GM18526 (cell line): Measurements from ENCODE around the gene ME3.

Source experiments
- POLR2A ChIP-seq: IDR thresholded peaks from 3 replicates; pipeline ENCODE4 v1.6.1; 2011; ENCODE audit not compliant: insufficient read length; ENCODE audit errors: extremely low read depth

The ME3 gene

DNA sequence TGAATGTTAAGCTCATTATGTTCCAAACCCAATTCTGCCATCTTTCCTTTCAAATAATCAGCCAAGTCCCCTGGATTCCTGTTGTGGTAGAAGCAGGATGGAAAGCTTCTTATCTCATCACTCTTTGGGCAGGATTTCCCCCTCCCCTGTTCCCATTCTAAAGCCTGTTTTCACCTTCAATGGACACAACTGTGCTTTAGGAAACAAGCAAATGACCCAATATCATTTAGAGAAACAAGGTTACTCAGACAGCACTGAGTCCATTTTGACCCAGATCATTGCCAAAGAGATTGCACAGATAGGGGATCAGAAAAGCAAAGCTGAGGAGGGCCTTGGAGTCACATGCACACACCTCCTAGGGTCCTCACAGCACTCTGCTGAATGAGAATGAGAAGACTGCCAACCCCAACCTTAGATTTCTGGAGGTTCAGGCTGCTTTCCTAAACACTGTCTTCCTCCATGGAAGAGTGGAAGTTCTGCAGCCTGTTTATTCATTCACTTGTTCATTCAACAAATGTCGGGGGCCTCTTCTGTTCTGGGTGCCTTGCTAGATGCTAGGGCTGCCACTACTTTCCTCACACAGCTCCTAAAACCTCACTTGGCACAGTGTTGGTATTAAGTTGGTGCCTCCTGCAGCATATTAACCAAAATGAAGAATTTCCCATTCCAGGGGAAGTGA lies 95.3 kb downstream of the ME3 start:
- no peak for TF ChIP-seq POLR2A

DNA sequence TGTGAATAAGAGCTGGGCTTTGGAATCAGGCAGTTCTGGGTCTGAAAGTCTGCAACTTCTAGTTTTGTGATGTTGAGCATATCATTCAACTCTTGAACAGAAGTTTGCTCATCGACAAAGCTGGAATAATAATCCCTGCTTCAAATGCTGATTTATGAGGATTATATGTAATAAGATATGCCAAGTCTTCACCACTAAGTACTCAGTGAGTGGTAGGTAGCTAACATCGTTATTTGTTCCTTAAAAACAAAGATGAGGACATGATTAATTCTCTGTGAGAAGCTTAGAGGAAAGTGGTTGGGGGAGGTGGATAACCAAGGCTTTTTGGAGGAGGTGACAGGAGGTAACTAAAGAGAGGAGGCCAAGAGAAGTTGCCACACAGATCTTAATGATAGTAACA lies 96.5 kb downstream of the ME3 start:
- TF ChIP-seq POLR2A, result no peak

GRCh38 chr11:86575208-86575855 lies 97.1 kb downstream of the ME3 start:
- no peak for TF ChIP-seq POLR2A

DNA sequence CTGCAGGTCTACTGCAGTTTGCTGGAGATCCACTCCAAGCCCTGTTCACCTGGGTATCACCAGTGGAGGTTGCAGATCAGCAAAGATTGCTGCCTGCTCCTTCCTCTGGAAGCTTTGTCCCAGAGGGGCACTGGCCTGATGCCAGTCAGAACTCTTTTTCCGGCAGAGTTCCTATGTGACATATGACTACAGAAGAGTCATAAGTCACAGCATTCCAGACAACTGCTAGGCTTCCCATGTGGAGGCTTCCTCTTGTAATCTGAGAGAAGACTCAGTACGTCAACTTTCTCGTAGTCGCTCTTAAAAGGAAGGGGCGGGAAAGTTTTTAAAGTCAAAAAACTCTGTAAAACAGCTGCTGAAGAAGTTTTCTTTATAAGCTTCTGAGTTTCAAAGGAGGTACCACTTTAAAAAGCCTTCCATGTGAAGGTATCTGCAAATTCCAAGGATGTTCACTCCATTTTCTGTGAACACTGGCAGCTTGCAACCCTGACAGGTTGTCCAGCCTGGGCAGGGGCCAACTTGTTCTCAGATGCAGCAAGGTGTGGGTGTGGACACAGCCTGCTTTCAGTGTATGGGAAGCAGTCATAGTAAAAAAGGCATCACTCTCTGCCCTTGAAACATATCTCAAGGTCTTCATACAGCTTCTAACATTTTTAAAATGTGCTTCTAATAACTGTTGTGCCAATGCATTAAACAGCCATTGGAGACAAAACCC lies 97.8 kb downstream of the ME3 start:
- no peak for TF ChIP-seq POLR2A

GRCh38 chr11:86571273-86571948 lies 101.0 kb downstream of the ME3 start:
- no peak for TF ChIP-seq POLR2A

DNA sequence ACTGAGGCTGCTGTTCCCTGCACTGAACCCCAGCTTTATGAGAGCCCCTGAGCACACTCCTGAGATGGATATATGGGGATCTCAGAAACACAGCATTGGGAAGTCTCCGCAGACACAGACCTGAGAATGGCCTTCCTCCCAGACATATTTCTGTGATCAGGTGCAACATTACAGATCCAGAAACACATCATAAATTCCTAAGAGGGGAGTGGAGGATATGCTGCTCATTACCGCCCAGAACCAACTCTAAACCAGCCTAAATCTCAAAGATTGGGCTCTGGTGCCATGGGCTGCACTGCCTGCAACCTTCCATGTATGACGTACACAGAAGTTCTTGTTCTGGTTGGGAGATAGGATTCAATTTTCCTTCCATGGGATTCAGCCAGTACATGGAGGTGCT lies 102.0 kb downstream of the ME3 start:
- no peak for TF ChIP-seq POLR2A

DNA sequence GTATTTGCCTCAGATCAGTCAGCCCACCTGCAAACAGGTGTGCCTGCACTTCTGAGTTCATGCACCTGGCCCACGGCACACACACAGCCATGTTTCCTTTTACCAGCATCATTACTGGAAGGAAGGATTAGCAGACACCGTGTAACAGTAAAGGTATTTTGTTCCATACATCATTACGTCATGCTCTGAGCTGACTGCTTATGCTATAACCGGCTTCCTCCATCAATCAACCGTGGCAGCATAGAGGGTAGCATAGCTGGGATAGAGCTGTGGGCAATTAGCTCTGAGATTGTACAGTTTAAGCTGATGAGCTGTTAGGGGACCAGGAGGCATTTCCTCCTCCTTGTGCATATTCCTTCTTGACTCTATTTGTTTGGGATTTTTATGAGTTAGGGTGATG lies 102.4 kb downstream of the ME3 start:
- no peak for TF ChIP-seq POLR2A

GRCh38 chr11:86569109-86569508 lies 103.3 kb downstream of the ME3 start:
- TF ChIP-seq POLR2A, result no peak

GRCh38 chr11:86565801-86566312 lies 106.6 kb downstream of the ME3 start:
- no peak for TF ChIP-seq POLR2A

GRCh38 chr11:86565388-86565787 lies 107.0 kb downstream of the ME3 start:
- TF ChIP-seq POLR2A, result no peak

GRCh38 chr11:86559311-86559945 lies 113.0 kb downstream of the ME3 start:
- no peak for TF ChIP-seq POLR2A

DNA sequence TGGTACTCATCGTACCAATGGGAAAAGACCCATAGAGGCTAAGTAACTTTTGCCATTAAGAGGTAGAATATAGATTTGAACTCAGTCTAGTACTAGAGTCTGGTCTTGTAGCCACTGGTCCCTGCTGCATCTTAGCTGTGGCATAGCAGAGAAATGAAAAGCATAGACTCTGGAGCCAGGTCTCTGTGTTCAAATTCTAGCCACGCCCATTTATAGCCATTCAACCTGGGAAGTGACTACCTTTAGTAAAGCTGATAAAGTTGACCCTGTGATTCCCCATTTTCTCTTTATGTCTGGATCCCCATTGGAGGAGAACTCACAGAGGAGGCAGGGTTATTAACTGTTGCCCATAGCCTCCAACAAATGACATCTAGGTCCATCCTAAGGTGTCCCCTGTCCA lies 113.6 kb downstream of the ME3 start:
- TF ChIP-seq POLR2A, result no peak

GRCh38 chr11:86558207-86558606 lies 114.2 kb downstream of the ME3 start:
- TF ChIP-seq POLR2A, result no peak

DNA sequence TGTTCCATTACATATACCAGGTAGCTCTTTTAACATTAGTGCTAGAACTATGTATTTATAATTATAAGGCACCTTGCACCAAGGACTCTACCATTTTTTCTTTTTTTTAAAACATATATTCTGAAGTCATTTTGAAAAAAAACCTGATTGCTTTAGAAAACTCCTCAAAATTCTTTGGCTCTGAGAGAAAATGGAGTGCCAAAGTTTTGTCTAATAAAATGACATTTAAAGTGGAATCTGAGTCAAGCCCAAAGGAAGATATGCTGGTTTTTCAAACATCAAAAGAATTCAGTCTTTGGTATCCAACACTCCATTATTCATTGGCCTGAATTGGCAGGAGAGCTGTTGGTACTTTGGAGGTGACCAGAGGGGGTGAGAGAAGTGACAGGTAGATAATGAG lies 116.5 kb downstream of the ME3 start:
- no peak for TF ChIP-seq POLR2A

- TF ChIP-seq POLR2A, result no peak
These were observed 117.0 kb downstream of the ME3 start for GRCh38 chr11:86555401-86555800.
